HCT116 (cell line): ENCODE measurements around the gene YBX3. TPM values are rescaled to one million over a fixed set of nuclear protein-coding genes. Genes with fewer than 3 reads are reported as not detected.

Experiments
- ATAC-seq: fragments of 200-7000 bp; cut with Tn5 transposase; 2 replicates; pipeline ENCODE4 v1.9.1; 2020; ENCODE audit warnings: mild to moderate bottlenecking, moderate library complexity
- BruUV-seq: library from RNA; stranded (reverse); fragments of 400-500 nt; replicated peaks from 2 replicates; lab custom pipeline; 2021; lab: Mats Ljungman, UMichigan
- CTCF ChIA-PET: fragments of 300-600 bp; sonication (Branson Sonifier 250); formaldehyde crosslinking; loops from one replicate; lab custom pipeline; 2021; ENCODE audit warnings: antibody characterized with exemption; lab: Charles Lee
- POLR2A ChIA-PET: fragments of 300-600, 350-600 bp; sonication (Branson Sonifier 250); formaldehyde crosslinking; loops from one replicate; lab custom pipeline; 2021; ENCODE audit warnings: antibody characterized with exemption; lab: Charles Lee
- RAD21 ChIA-PET, 2 experiments: fragments of 300-600 bp; sonication (Branson Sonifier 250); formaldehyde crosslinking; loops; one replicate each; lab custom pipeline; 2023; ENCODE audit warnings: low total read pairs in 2 of 2; ENCODE audit not compliant: uncharacterized antibody in 2 of 2, unreplicated experiment in 2 of 2, low non-redundant PET in 1 of 2; lab: Charles Lee
- DNase-seq: peaks from one replicate; pipeline ENCODE4 v3.0.0-alpha.2; 2010; ENCODE audit warnings: low read depth, low spot score
- H2AFZ ChIP-seq: fragments of 200-600 bp; shearing (Covaris generic), sonication (generic); 2 replicates; pipeline ENCODE4 v1.6.1; 2017; ENCODE audit warnings: low read depth, mixed run types, mixed read lengths, antibody characterized with exemption, low read length; ENCODE audit not compliant: poor library complexity, severe bottlenecking
- H3K27ac ChIP-seq: 2 replicates; pipeline ENCODE4 v1.5.1; 2012; ENCODE audit warnings: low read depth, low read length
- H3K27me3 ChIP-seq: fragments of 200-600 bp; sonication (generic); 2 replicates; pipeline ENCODE4 v1.6.1; 2016; ENCODE audit warnings: mixed run types, low read length, mixed read lengths; ENCODE audit not compliant: insufficient read depth
- H3K36me3 ChIP-seq, 2 experiments: fragments of 200-500 bp in 1 of 2; fragments of 200-600 bp in 1 of 2; sonication (Bioruptor generic) in 1 of 2; sonication (generic) in 1 of 2; 2 replicates each; pipeline versions ENCODE4 v1.5.1 to v1.6.1; 2014 to 2016; ENCODE audit warnings: low read length in 2 of 2, inconsistent platforms in 1 of 2, mixed read lengths in 1 of 2, mixed run types in 1 of 2; ENCODE audit not compliant: insufficient read depth in 2 of 2, control insufficient read depth in 1 of 2
- H3K4me1 ChIP-seq, 2 experiments: fragments of 200-600 bp in 1 of 2; sonication (generic) in 1 of 2; 2 replicates each; pipeline versions ENCODE4 v1.5.1 to v1.6.1; 2012 to 2017; ENCODE audit warnings: low read length in 2 of 2, inconsistent platforms in 1 of 2, mild to moderate bottlenecking in 1 of 2, mixed read lengths in 1 of 2, mixed run types in 1 of 2, moderate library complexity in 1 of 2; ENCODE audit not compliant: insufficient read depth in 2 of 2, control insufficient read depth in 1 of 2
- H3K4me2 ChIP-seq: fragments of 200-600 bp; sonication (generic); 2 replicates; pipeline ENCODE4 v1.6.1; 2017; ENCODE audit warnings: mixed run types, low read length, mixed read lengths
- H3K4me3 ChIP-seq, 2 experiments: fragments of 200-600 bp in 1 of 2; sonication (generic) in 1 of 2; replicated peaks in 1 of 2; 2 replicates each; pipeline ENCODE4 v1.5.1; 2011 to 2016; ENCODE audit warnings: low read length in 2 of 2, control low read depth in 1 of 2, low read depth in 1 of 2, mild to moderate bottlenecking in 1 of 2, mixed read lengths in 1 of 2, mixed run types in 1 of 2
- H3K79me2 ChIP-seq: fragments of 200-600 bp; sonication (generic); 2 replicates; pipeline ENCODE4 v1.6.1; 2017; ENCODE audit warnings: mild to moderate bottlenecking, mixed run types, low read length, moderate library complexity, mixed read lengths; ENCODE audit not compliant: insufficient read depth
- H3K9ac ChIP-seq: fragments of 200-600 bp; sonication (generic); 2 replicates; pipeline ENCODE4 v1.6.1; 2016; ENCODE audit warnings: low read length, mixed read lengths
- H3K9me2 ChIP-seq: fragments of 200-600 bp; sonication (generic), shearing (Covaris generic); 2 replicates; pipeline ENCODE4 v1.6.1; 2017; ENCODE audit warnings: mixed run types, mild to moderate bottlenecking, moderate library complexity; ENCODE audit not compliant: insufficient read depth
- H3K9me3 ChIP-seq, 2 experiments: fragments of 200-500 bp in 1 of 2; fragments of 200-600 bp in 1 of 2; sonication (Bioruptor generic) in 1 of 2; sonication (generic) in 1 of 2; 2 replicates each; pipeline ENCODE4 v1.6.1; 2014 to 2017; ENCODE audit warnings: low read length in 2 of 2, mixed read lengths in 2 of 2, inconsistent platforms in 1 of 2, low read depth in 1 of 2, mild to moderate bottlenecking in 1 of 2, mixed run types in 1 of 2, moderate library complexity in 1 of 2; ENCODE audit not compliant: control insufficient read depth in 1 of 2, insufficient read depth in 1 of 2
- H4K20me1 ChIP-seq: fragments of 200-600 bp; sonication (generic), shearing (Covaris generic); 2 replicates; pipeline ENCODE4 v1.6.1; 2017; ENCODE audit warnings: mixed run types, mild to moderate bottlenecking, moderate library complexity; ENCODE audit not compliant: insufficient read depth
- CBX3 ChIP-seq: IDR thresholded peaks from 2 replicates; pipeline ENCODE4 v1.6.1; 2012; ENCODE audit warnings: low read depth
- CEBPB ChIP-seq: IDR thresholded peaks from 2 replicates; pipeline ENCODE4 v1.6.1; 2012; ENCODE audit warnings: low read depth
- ELF1 ChIP-seq: IDR thresholded peaks from 2 replicates; pipeline ENCODE4 v1.6.1; 2012; ENCODE audit warnings: low read depth, borderline replicate concordance
- EZH2 ChIP-seq: fragments of 200-600 bp; sonication (generic); IDR thresholded peaks from 2 replicates; pipeline ENCODE4 v1.6.1; 2017; ENCODE audit warnings: antibody characterized with exemption, mixed run types
- FOSL1 ChIP-seq: IDR thresholded peaks from 2 replicates; pipeline ENCODE4 v1.6.1; 2012; ENCODE audit warnings: low read depth
- POLR2A ChIP-seq: IDR thresholded peaks from 2 replicates; pipeline ENCODE4 v1.7.0; 2011; ENCODE audit warnings: borderline replicate concordance; ENCODE audit not compliant: insufficient read depth, insufficient read length; ENCODE audit errors: extremely low read depth
- POLR2AphosphoS5 ChIP-seq: IDR thresholded peaks from 2 replicates; pipeline ENCODE4 v1.6.1; 2011; ENCODE audit warnings: mild to moderate bottlenecking, low read depth, low read length, moderate library complexity
- RAD21 ChIP-seq: IDR thresholded peaks from 2 replicates; pipeline ENCODE4 v1.6.1; 2012; ENCODE audit warnings: low read depth, mild to moderate bottlenecking
- SIN3A ChIP-seq: IDR thresholded peaks from 2 replicates; pipeline ENCODE4 v1.6.1; 2012; ENCODE audit warnings: low read depth
- SP1 ChIP-seq: IDR thresholded peaks from 2 replicates; pipeline ENCODE4 v1.6.1; 2012; ENCODE audit warnings: low read depth
- TCF7L2 ChIP-seq: IDR thresholded peaks from 2 replicates; pipeline ENCODE4 v1.7.0; 2011; ENCODE audit warnings: borderline replicate concordance, inconsistent platforms; ENCODE audit not compliant: insufficient read depth, insufficient read length; ENCODE audit errors: extremely low read depth
- YY1 ChIP-seq: IDR thresholded peaks from 2 replicates; pipeline ENCODE4 v1.6.1; 2011; ENCODE audit warnings: low read length, low read depth, moderate library complexity, mild to moderate bottlenecking; ENCODE audit not compliant: insufficient replicate concordance; ENCODE audit errors: extremely low read depth
- ZBTB33 ChIP-seq: IDR thresholded peaks from 2 replicates; pipeline ENCODE4 v1.6.1; 2011; ENCODE audit warnings: mild to moderate bottlenecking, low read length, moderate library complexity; ENCODE audit not compliant: insufficient replicate concordance; ENCODE audit errors: extremely low read depth
- ZNF274 ChIP-seq: fragments of 200-500 bp; sonication (Bioruptor generic); IDR thresholded peaks from 2 replicates; pipeline ENCODE4 v1.6.1; 2014; ENCODE audit warnings: mild to moderate bottlenecking, low read depth, low read length, inconsistent platforms
- intact Hi-C: fragments of 100-400 bp; cut with micrococcal nuclease; formaldehyde crosslinking; loops from 2 replicates; pipeline ENCODE4 v1.10.0; 2022
- total RNA-seq: library from RNA; stranded (reverse); gene quantifications from one replicate; pipeline ENCODE4 v1.2.1, GENCODE V29; 2021; ENCODE audit not compliant: unreplicated experiment
- TF ChIP-seq, protein P1 (sequence below): IDR thresholded peaks from 2 replicates; pipeline ENCODE4 v1.6.1; 2012
- TF ChIP-seq, protein P2 (sequence below): IDR thresholded peaks from 2 replicates; pipeline ENCODE4 v1.6.1; 2012
- TF ChIP-seq, protein P3 (sequence below), 3 experiments: fragments of 200-600 bp in 1 of 3; sonication (generic) in 1 of 3; IDR thresholded peaks in 2 of 3; conservative IDR thresholded peaks in 1 of 3; 2 replicates each; pipeline ENCODE4 v1.5.1; 2012 to 2017; ENCODE audit warnings: low read depth in 2 of 3, low read length in 2 of 3, antibody characterized with exemption in 1 of 3, borderline replicate concordance in 1 of 3, control low read depth in 1 of 3, mild to moderate bottlenecking in 1 of 3, mixed read lengths in 1 of 3, mixed run types in 1 of 3, moderate library complexity in 1 of 3; ENCODE audit not compliant: insufficient read depth in 1 of 3

Gene YBX3
- total RNA-seq, 1 experiment from 2014 or later = 419 TPM

GRCh38 chr12:10749700-10750384 is 26.7 kb upstream of the YBX3 start:
- DNase-seq = peak; percentile 94
- Histone ChIP-seq H3K4me3 (peak overlapping the region; percentile 8 to 36; a peak in 2 of 4 replicates), H3K4me2 (peak overlapping the region; percentile 65), H3K79me2 (no peaks in the 10 kb centered on the region), H3K4me1 (peaks cover 0 to 9% of the 10 kb centered on the region in 2 experiments; a peak in 2 of 4 replicates), H3K9me2 (no peaks in the 10 kb centered on the region), H3K36me3 (no peaks in the 10 kb centered on the region), H3K9me3 (no peaks in the 10 kb centered on the region), H3K27me3 (no peaks in the 10 kb centered on the region), H2AFZ (peak overlapping the region; percentile 96), H4K20me1 (no peaks in the 10 kb centered on the region), H3K27ac (no peak overlapping the region), H3K9ac (0 out of 2 replicates have a peak overlapping the region, but pooled peaks have one; percentile 11)
- CTCF ChIA-PET = interaction anchor here (0.6 to 2.1 kb wide), 22 partner anchors 10 to 747 kb away, joined by 3 to 15 read pairs (median 4); no protein-coding TSS in a partner anchor
- POLR2A ChIA-PET = interaction anchor here (0.9 kb wide), 1 partner anchor 31 kb away, joined by 3 read pairs; no protein-coding TSS in a partner anchor
- TF ChIP-seq FOSL1 (peak; percentile 44; the same call in 1 of the 2 replicates), EZH2 (no peak), TCF7L2 (no peak), ZNF274 (no peak), POLR2AphosphoS5 (no peak), CEBPB (0 out of 2 replicates have a peak, but pooled peaks have one; percentile 31), CBX3 (peak; percentile 74; the same call in 1 of the 2 replicates), RAD21 (peak; percentile 95), POLR2A (no peak), ZBTB33 (no peak), SIN3A (peak; percentile 34; the same call in 1 of the 2 replicates), ELF1 (no peak; the same call in 1 of the 2 replicates), SP1 (peak; percentile 57), YY1 (peak; percentile 18)
- TF ChIP-seq, protein P1, sequence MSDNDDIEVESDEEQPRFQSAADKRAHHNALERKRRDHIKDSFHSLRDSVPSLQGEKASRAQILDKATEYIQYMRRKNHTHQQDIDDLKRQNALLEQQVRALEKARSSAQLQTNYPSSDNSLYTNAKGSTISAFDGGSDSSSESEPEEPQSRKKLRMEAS = peak; percentile 54
- TF ChIP-seq, protein P2, sequence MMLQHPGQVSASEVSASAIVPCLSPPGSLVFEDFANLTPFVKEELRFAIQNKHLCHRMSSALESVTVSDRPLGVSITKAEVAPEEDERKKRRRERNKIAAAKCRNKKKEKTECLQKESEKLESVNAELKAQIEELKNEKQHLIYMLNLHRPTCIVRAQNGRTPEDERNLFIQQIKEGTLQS = no peak
- TF ChIP-seq, protein P3, sequence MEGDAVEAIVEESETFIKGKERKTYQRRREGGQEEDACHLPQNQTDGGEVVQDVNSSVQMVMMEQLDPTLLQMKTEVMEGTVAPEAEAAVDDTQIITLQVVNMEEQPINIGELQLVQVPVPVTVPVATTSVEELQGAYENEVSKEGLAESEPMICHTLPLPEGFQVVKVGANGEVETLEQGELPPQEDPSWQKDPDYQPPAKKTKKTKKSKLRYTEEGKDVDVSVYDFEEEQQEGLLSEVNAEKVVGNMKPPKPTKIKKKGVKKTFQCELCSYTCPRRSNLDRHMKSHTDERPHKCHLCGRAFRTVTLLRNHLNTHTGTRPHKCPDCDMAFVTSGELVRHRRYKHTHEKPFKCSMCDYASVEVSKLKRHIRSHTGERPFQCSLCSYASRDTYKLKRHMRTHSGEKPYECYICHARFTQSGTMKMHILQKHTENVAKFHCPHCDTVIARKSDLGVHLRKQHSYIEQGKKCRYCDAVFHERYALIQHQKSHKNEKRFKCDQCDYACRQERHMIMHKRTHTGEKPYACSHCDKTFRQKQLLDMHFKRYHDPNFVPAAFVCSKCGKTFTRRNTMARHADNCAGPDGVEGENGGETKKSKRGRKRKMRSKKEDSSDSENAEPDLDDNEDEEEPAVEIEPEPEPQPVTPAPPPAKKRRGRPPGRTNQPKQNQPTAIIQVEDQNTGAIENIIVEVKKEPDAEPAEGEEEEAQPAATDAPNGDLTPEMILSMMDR (IDR thresholded peaks at IDR 0.05 in 2 of 3, conservative IDR thresholded peaks at IDR 0.05 in 1 of 3; ENCODE audit: borderline replicate concordance in 1 of 3, insufficient read depth in 1 of 3, low read depth in 2 of 3, low read length in 2 of 3) = peak; percentile 83 to 98 (median 94)
- BruUV-seq = no TSS peak
- ATAC-seq = peak; percentile 96
- RAD21 ChIA-PET = interaction anchor here (0.6 to 1.1 kb wide), 2 partner anchors 514 to 1284 kb away, joined by 3 read pairs; no protein-coding TSS in a partner anchor
- intact Hi-C loops = loop anchor here (1.0 to 5.0 kb wide), 6 partner anchors 27 to 538 kb away; partner anchors contain the start of genes GABARAPL1, MAGOHB, STYK1 and YBX3
